Subcutaneous adipose tissue (tissue), 4 donors: ENCODE measurements around the gene TMOD4. TPM values are rescaled to one million over a fixed set of nuclear protein-coding genes. Genes with fewer than 3 reads are reported as not detected.

Experiments used
- total RNA-seq, 4 donors: library from RNA; depleted of rRNA; stranded (reverse); fragments of >200 nt; gene quantifications; one replicate each; pipeline ENCODE4 v1.1.0, GENCODE V29; 2016
- TF ChIP-seq, protein P1 (sequence below): fragments of 450-650 bp; IDR thresholded peaks from one replicate; pipeline ENCODE4 v1.5.1; 2016; ENCODE audit warnings: low read depth, mild to moderate bottlenecking, control low read depth, antibody characterized with exemption, moderate library complexity

Gene TMOD4
- total RNA-seq, 4 donors from 2014 or later: not detected

DNA sequence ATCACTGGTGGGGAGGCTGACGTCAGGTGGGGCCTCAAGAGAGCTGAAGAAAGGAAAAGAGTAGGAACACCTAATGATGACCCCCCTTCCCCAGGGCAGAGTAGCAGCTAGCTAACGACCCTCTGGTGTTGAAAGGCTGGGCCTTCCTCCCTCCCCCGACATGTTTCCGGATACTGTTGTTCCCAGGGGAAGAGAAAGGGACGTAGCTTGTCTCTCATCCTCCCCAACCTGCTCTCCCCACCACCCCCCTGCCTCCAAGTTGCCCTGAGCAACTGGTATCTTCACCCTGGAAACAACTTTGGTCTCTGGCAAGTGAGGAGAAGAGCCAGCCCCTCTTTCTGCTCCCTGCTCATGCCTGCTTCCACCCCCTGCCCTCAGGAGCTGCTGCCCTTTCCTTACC, 31.8 kb downstream of the TMOD4 start:
- TF ChIP-seq, protein P1, sequence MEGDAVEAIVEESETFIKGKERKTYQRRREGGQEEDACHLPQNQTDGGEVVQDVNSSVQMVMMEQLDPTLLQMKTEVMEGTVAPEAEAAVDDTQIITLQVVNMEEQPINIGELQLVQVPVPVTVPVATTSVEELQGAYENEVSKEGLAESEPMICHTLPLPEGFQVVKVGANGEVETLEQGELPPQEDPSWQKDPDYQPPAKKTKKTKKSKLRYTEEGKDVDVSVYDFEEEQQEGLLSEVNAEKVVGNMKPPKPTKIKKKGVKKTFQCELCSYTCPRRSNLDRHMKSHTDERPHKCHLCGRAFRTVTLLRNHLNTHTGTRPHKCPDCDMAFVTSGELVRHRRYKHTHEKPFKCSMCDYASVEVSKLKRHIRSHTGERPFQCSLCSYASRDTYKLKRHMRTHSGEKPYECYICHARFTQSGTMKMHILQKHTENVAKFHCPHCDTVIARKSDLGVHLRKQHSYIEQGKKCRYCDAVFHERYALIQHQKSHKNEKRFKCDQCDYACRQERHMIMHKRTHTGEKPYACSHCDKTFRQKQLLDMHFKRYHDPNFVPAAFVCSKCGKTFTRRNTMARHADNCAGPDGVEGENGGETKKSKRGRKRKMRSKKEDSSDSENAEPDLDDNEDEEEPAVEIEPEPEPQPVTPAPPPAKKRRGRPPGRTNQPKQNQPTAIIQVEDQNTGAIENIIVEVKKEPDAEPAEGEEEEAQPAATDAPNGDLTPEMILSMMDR: no peak

DNA sequence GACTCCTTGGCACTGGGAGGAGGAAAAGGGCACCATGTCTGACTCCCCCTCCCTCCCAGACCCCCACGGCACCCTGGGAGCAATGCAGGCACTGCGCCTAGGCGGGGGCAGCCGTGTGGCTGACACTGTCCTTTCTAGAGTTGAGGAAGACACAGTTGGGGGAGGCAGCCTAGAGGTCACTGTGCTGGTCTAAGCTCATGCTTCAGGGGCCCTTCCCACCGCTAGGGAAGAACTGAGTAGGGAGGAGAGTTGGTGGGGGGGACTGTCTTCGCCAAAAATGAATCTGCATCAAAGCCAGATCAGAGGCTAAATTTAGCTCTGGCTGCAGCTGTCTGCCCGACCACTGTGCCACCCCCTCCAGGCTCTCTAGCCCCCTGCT, 32.7 kb downstream of the TMOD4 start:
- TF ChIP-seq, protein P1: no peak

DNA sequence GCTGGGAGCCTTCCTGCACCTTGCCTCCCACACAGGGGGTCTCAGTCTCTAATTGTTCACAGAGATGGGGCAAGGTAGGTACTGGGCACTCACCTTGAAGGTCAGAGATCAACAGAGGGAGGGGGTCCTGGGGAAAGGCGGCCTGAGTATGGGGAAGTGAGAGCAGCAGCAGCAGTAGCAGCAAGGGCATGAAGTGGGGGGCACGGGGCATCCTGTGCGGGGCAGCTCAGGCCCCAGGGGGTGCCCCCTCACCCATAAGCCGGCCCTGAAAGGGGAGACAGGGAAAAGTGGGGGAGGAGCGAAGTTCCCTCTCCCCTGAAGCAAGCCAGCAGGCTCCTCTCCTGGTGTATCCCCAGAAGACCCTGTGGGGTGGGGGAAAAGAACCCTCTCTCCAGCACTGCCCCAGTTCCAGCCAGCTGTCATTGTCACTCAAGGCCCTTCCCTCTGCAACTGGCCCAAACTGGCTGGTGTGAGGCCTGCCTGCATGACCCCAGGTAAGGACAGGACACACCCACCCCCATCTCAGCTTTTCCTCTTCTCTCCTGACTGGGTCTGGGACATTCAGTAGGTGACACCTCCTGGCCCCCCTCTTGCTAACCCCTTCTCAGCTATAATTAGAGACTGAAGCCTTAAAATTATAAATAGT, 33.2 kb downstream of the TMOD4 start:
- TF ChIP-seq, protein P1: no peak

DNA sequence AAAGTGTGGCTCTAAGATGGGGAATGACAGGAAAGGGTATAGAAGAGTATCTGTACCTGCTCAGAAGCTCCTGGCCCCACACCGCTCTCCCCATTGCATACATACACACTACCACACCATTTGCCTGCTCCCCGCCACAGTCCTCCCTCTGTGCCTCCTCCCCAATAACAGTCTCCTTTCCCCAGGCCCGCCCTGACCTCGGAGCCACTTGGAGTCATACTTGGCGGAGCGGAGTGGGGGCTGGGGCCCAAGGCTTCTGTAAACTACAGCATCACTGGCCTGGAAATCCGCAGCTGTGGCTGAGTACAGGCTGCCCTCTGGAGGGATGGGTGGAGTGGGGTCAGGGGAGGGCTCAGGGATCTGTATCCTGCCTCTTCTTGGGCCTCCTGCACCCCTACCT, 38.0 kb downstream of the TMOD4 start:
- TF ChIP-seq, protein P1: no peak

DNA sequence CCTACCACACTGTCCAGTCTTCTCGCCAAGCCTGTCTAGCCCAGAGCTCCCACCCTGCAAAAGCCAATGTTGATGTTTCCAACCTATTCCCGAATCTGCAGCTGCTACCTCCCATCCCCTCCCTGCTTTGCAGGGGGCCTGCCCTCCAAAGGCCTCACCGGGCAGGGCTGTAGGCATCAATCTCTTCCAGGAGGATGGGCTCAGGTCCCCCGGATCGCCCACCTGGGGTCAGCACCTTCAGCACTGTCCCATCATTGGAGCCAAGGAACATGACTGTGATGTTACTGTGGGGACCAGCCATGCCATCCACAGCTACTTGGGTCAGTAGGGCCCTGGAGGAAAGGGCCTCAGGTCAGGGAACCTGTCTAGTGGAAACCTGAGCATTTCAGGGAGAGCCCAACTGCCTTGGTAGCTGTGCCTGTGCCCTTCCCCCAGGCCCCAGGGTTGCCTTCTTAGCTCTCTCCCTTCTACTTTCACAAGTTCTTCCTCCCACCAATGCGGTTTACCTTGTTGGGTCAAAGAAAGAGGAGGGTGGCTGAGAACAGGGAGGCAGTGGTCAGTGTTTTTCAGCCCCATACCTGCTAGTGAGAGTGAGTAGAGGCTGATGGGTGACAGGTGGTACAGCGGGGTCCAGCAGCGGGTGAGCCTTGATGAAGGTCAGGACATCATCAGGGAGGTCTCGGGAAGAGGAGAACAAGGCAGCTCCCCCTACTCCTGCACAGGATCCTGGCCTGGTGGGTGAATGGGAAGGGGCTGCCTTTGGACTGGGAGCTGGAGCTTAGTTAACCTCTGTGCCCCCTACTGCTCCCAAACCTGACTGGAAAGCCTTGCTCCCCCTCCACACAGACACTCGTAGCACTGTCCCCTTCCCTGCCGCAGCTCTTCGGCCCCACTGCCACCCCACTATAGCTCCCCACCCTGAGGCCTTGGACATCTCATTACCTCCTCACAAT, 40.1 kb downstream of the TMOD4 start:
- TF ChIP-seq, protein P1: no peak

DNA sequence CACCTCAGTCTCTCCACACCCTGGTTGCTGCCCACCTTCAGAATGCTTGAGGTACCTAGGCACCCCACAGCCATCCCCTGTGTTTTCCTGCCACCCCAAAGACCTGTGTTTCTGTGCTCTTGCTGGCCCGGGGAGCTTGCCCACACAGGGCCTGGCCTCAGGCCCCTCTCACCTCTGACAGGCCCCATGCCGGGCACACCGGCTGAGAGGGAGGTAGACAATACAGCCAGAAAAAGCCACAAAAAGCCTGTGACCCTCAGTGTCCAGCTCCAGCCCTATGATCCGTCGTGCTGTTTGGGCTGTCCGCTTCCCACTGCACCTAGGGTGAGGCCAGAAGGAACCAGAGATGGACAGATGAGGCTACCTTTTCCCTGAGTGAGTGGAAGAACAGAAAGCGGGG, 40.8 kb downstream of the TMOD4 start:
- TF ChIP-seq, protein P1: no peak

DNA sequence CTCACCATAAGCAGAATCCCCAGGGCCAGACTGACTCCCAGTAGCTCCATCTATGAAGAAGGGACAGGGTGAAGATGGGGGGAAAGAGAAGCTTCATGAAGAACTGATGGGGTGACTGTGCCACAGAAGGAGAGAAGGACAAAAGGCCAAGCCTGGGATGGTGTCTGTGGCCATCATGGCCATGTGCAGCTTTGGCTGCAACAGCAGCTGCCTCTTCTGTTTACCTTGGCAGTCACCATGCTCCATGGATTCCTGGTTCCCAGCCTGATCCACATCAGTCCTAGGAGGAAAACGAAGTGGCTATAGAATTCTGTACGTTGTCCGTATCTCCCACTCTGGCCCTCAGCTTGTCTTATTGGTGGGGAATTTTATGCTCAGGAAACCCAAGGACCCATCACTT, 41.4 kb downstream of the TMOD4 start:
- TF ChIP-seq, protein P1: no peak
